ENCODE results near the gene GNAI3.

DNA sequence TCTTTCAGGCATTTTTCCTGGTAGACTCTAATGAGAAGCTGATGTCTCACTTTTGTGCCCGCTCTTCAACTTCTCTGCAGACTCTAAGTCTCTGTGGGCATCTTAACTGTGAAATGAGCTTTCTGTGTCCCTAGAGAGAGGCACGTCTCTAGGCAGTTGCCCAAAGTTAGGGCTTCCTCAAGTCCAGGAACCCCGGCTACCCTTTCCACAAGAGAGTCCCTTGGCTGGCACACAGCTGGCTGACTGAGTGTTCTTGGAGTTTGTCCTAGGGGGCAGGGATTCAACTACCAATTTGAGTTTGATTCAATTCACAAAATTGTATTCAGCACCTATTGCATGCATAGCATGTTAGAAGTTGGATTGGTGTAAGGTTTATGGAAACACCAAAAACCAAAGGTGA lies 7.3 kb upstream of the GNAI3 start:
- TF ChIP-seq SP1 (IDR thresholded peaks at IDR 0.05) (no peak), CTBP1 (IDR thresholded peaks at IDR 0.05; ENCODE audit: borderline replicate concordance) (no peak), HDGF (IDR thresholded peaks at IDR 0.05; ENCODE audit: borderline replicate concordance) (no peak), NFRKB (IDR thresholded peaks at IDR 0.05) (no peak)
